H9 (cell line): Measurements from ENCODE around the gene SLC24A3. TPM values are rescaled to one million over a fixed set of nuclear protein-coding genes. Genes with fewer than 3 reads are reported as not detected.

ENCODE experiments used
- DNase-seq: peaks from one replicate; pipeline ENCODE4 v3.0.0-alpha.2; 2017
- H2AFZ ChIP-seq: one replicate; pipeline ENCODE4 v1.6.1; 2013; ENCODE audit warnings: mild to moderate bottlenecking, low read length, control low read depth, moderate library complexity
- H2AK5ac ChIP-seq: 2 replicates; pipeline ENCODE4 v1.6.1; 2013; ENCODE audit warnings: low read length, control low read depth, mixed read lengths; ENCODE audit not compliant: insufficient read length
- H2BK120ac ChIP-seq: one replicate; pipeline ENCODE4 v1.6.1; 2013; ENCODE audit warnings: low read depth, mild to moderate bottlenecking, low read length, control low read depth, inconsistent platforms; ENCODE audit not compliant: poor library complexity, severe bottlenecking
- H2BK12ac ChIP-seq: 2 replicates; pipeline ENCODE4 v1.6.1; 2013; ENCODE audit warnings: low read length, control low read depth, mixed read lengths, low read depth; ENCODE audit not compliant: insufficient read length
- H2BK15ac ChIP-seq: 2 replicates; pipeline ENCODE4 v1.6.1; 2013; ENCODE audit warnings: low read depth, low read length, control low read depth
- H2BK20ac ChIP-seq: one replicate; pipeline ENCODE4 v1.6.1; 2013; ENCODE audit warnings: low read depth, mild to moderate bottlenecking, low read length, control low read depth, inconsistent platforms; ENCODE audit not compliant: poor library complexity, severe bottlenecking
- H2BK5ac ChIP-seq: 2 replicates; pipeline ENCODE4 v1.6.1; 2013; ENCODE audit warnings: low read length, control low read depth, mixed read lengths; ENCODE audit not compliant: insufficient read length
- H3K14ac ChIP-seq: 2 replicates; pipeline ENCODE4 v1.6.1; 2013; ENCODE audit warnings: low read length, control low read depth; ENCODE audit not compliant: insufficient read depth
- H3K18ac ChIP-seq: 2 replicates; pipeline ENCODE4 v1.6.1; 2013; ENCODE audit warnings: low read depth, mild to moderate bottlenecking, mixed read lengths, low read length, control low read depth; ENCODE audit not compliant: insufficient read length
- H3K23ac ChIP-seq: 2 replicates; pipeline ENCODE4 v1.6.1; 2013; ENCODE audit warnings: low read length, control low read depth, mixed read lengths, low read depth; ENCODE audit not compliant: insufficient read length
- H3K23me2 ChIP-seq: 2 replicates; pipeline ENCODE4 v1.6.1; 2013; ENCODE audit warnings: low read depth, mild to moderate bottlenecking, mixed read lengths, low read length, control low read depth; ENCODE audit not compliant: insufficient read length, poor library complexity, severe bottlenecking
- H3K27ac ChIP-seq: 2 replicates; pipeline ENCODE4 v1.5.1; 2013; ENCODE audit warnings: low read length, control low read depth, mixed read lengths, low read depth; ENCODE audit not compliant: insufficient read length
- H3K27me3 ChIP-seq: 2 replicates; pipeline ENCODE4 v1.6.1; 2013; ENCODE audit warnings: low read length, control low read depth, inconsistent platforms; ENCODE audit not compliant: insufficient read depth
- H3K4ac ChIP-seq: 2 replicates; pipeline ENCODE4 v1.6.1; 2013; ENCODE audit warnings: low read depth, mild to moderate bottlenecking, control low read depth, inconsistent platforms, low read length, moderate library complexity
- H3K4me1 ChIP-seq: 2 replicates; pipeline ENCODE4 v1.6.1; 2013; ENCODE audit warnings: low read length, control low read depth, inconsistent platforms; ENCODE audit not compliant: insufficient read depth
- H3K4me2 ChIP-seq: 2 replicates; pipeline ENCODE4 v1.6.1; 2013; ENCODE audit warnings: low read length, control low read depth, mixed read lengths; ENCODE audit not compliant: insufficient read length, insufficient read depth
- H3K56ac ChIP-seq: 2 replicates; pipeline ENCODE4 v1.6.1; 2013; ENCODE audit warnings: low read depth, mild to moderate bottlenecking, mixed read lengths, low read length, control low read depth; ENCODE audit not compliant: insufficient read length
- H3K79me1 ChIP-seq: 2 replicates; pipeline ENCODE4 v1.6.1; 2013; ENCODE audit warnings: low read depth, mild to moderate bottlenecking, moderate library complexity, low read length, control low read depth, inconsistent platforms; ENCODE audit not compliant: insufficient read depth, poor library complexity, severe bottlenecking
- H3K79me2 ChIP-seq: 2 replicates; pipeline ENCODE4 v1.6.1; 2013; ENCODE audit warnings: low read length, control low read depth, inconsistent platforms; ENCODE audit not compliant: insufficient read depth
- H3K9ac ChIP-seq: 2 replicates; pipeline ENCODE4 v1.6.1; 2013; ENCODE audit warnings: low read length, control low read depth, mixed read lengths; ENCODE audit not compliant: insufficient read length; ENCODE audit errors: extremely low read depth
- H3K9me3 ChIP-seq: one replicate; pipeline ENCODE4 v1.6.1; 2013; ENCODE audit warnings: low read depth, low read length, inconsistent platforms; ENCODE audit not compliant: control insufficient read depth
- H3T11ph ChIP-seq: one replicate; pipeline ENCODE4 v1.6.1; 2013; ENCODE audit warnings: mild to moderate bottlenecking, low read length, control low read depth, inconsistent platforms
- H4K20me1 ChIP-seq: one replicate; pipeline ENCODE4 v1.6.1; 2013; ENCODE audit not compliant: control insufficient read depth, insufficient read length, insufficient read depth
- H4K5ac ChIP-seq: 2 replicates; pipeline ENCODE4 v1.6.1; 2013; ENCODE audit warnings: low read depth, mild to moderate bottlenecking, mixed read lengths, low read length, control low read depth; ENCODE audit not compliant: insufficient read length
- H4K8ac ChIP-seq: replicated peaks from 2 replicates; pipeline ENCODE4 v1.6.1; 2013; ENCODE audit warnings: low read length, control low read depth, mixed read lengths, low read depth; ENCODE audit not compliant: insufficient read length
- H4K91ac ChIP-seq: 2 replicates; pipeline ENCODE4 v1.6.1; 2013; ENCODE audit warnings: low read depth, mild to moderate bottlenecking, moderate library complexity, mixed read lengths, low read length, control low read depth; ENCODE audit not compliant: insufficient read length
- H3K27ac Mint-ChIP-seq, 3 experiments: 2 replicates in 2 of 3; 3 replicates in 1 of 3; pipeline ENCODE4 v1.8.0; 2020 to 2021; ENCODE audit warnings: mixed read lengths in 3 of 3, mild to moderate bottlenecking in 1 of 3, moderate library complexity in 1 of 3
- H3K27me3 Mint-ChIP-seq: 2 replicates; pipeline ENCODE4 v1.8.0; 2021; ENCODE audit warnings: low read depth, mild to moderate bottlenecking, moderate library complexity, mixed read lengths
- H3K36me3 Mint-ChIP-seq, 3 experiments: 2 replicates in 2 of 3; 3 replicates in 1 of 3; pipeline ENCODE4 v1.8.0; 2020 to 2021; ENCODE audit warnings: low read depth in 3 of 3, mixed read lengths in 3 of 3; ENCODE audit not compliant: insufficient read depth in 1 of 3
- H3K4me1 Mint-ChIP-seq, 2 experiments: 2 replicates each; pipeline ENCODE4 v1.8.0; 2020; ENCODE audit warnings: mixed read lengths in 2 of 2
- H3K4me3 Mint-ChIP-seq, 2 experiments: 2 replicates in 1 of 2; 3 replicates in 1 of 2; pipeline ENCODE4 v1.8.0; 2020 to 2021; ENCODE audit warnings: mild to moderate bottlenecking in 2 of 2, mixed read lengths in 2 of 2, moderate library complexity in 1 of 2
- H3K9me3 Mint-ChIP-seq, 2 experiments: 2 replicates in 1 of 2; 3 replicates in 1 of 2; pipeline ENCODE4 v1.8.0; 2020; ENCODE audit warnings: mild to moderate bottlenecking in 2 of 2, mixed read lengths in 2 of 2, moderate library complexity in 1 of 2
- WGBS: extraction: QIAGEN DNeasy Blood & Tissue Kit; methylation state at CpG from one replicate; pipeline ENCODE4 v1.1.7; 2013; ENCODE audit warnings: missing lambda C conversion rate, low lambda C conversion rate, mixed read lengths; ENCODE audit not compliant: insufficient read length; ENCODE audit errors: extremely low coverage; 5-methylcytosine and 5-hydroxymethylcytosine counted together
- total RNA-seq: library from RNA; stranded (reverse); gene quantifications from 2 replicates; pipeline ENCODE4 v1.2.1, GENCODE V29; 2021
- TF ChIP-seq, protein P1 (sequence below): fragments of 200-600 bp; sonication (generic); conservative IDR thresholded peaks from 3 replicates; pipeline ENCODE4 v1.8.0; 2021; ENCODE audit warnings: antibody characterized with exemption, mild to moderate bottlenecking

The SLC24A3 gene
- total RNA-seq, 1 experiment from 2014 or later, result 0.83 TPM

DNA sequence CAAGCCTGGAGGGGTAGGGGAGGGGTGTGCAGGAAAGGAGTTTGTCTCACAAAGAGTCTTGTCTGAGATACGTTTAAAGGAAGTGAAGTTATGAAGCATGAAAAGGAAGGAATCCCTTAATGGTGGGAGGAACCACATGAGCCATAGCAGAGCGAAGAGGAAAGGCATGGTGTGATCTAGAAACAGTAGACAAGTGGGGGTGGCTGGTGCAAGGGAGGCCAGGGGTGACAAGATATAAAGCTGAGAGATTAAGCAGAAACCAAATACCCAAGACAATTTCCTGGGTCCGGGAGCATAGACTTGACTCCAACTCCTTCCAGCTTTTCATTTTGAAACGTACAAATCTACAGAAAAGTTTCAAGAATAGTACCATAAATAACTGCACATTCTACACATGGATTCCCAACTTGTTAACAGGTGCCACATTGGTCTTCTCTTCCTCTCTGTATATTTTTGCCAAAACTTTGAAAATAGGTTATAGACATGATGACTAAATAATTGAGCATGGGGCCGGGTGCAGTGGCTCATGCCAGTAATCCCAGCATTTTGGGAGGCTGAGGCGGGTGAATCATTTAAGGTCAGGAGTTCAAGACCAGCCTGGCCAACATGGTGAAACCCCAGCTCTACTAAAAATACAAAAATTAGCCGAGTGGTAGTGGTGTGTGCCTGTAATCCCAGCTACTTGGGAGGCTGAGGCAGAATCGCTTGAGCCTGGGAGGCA is 211.6 kb downstream of the SLC24A3 start:
- Mint-ChIP-seq H3K27me3 (peaks cover 5% of the 10 kb centered on the region), H3K36me3 (peaks cover 0 to 12% (median 3%) of the 10 kb centered on the region in 3 experiments; a peak in 3 of 7 replicates), H3K27ac (peak overlapping the region in 2 of 3 experiments; percentile 2 to 10; a peak in 4 of 7 replicates), H3K9me3 (peaks cover 0 to 3% of the 10 kb centered on the region in 2 experiments; a peak in 2 of 5 replicates), H3K4me1 (peaks cover 25 to 43% of the 10 kb centered on the region in 2 experiments), H3K4me3 (no peak overlapping the region)
- Histone ChIP-seq H3K4me2 (no peak overlapping the region), H2BK5ac (no peak overlapping the region), H2BK12ac (no peak overlapping the region), H4K8ac (no peak overlapping the region), H2AFZ (no peak overlapping the region), H3K9me3 (no peaks in the 10 kb centered on the region), H3K79me2 (no peaks in the 10 kb centered on the region), H2BK20ac (no peak overlapping the region), H3T11ph (no peak overlapping the region), H4K5ac (no peak overlapping the region), H2AK5ac (no peak overlapping the region), H3K27me3 (no peaks in the 10 kb centered on the region), H4K20me1 (no peaks in the 10 kb centered on the region), H3K27ac (no peak overlapping the region), H4K91ac (no peak overlapping the region), H3K4ac (no peak overlapping the region), H3K23me2 (no peaks in the 10 kb centered on the region), H3K23ac (no peak overlapping the region), H3K9ac (no peak overlapping the region), H3K18ac (no peak overlapping the region), H2BK15ac (no peak overlapping the region), H3K79me1 (no peaks in the 10 kb centered on the region), H3K4me1 (peaks cover 7% of the 10 kb centered on the region), H3K56ac (no peak overlapping the region), H2BK120ac (no peak overlapping the region), H3K14ac (no peak overlapping the region)
- TF ChIP-seq, protein P1, sequence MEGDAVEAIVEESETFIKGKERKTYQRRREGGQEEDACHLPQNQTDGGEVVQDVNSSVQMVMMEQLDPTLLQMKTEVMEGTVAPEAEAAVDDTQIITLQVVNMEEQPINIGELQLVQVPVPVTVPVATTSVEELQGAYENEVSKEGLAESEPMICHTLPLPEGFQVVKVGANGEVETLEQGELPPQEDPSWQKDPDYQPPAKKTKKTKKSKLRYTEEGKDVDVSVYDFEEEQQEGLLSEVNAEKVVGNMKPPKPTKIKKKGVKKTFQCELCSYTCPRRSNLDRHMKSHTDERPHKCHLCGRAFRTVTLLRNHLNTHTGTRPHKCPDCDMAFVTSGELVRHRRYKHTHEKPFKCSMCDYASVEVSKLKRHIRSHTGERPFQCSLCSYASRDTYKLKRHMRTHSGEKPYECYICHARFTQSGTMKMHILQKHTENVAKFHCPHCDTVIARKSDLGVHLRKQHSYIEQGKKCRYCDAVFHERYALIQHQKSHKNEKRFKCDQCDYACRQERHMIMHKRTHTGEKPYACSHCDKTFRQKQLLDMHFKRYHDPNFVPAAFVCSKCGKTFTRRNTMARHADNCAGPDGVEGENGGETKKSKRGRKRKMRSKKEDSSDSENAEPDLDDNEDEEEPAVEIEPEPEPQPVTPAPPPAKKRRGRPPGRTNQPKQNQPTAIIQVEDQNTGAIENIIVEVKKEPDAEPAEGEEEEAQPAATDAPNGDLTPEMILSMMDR, result no peak
- DNase-seq, result no peak
- WGBS, result no CpG with 5 or more reads among the region's 8 CpGs
